Measurements from ENCODE around the gene PHACTR3.

Gene PHACTR3

DNA sequence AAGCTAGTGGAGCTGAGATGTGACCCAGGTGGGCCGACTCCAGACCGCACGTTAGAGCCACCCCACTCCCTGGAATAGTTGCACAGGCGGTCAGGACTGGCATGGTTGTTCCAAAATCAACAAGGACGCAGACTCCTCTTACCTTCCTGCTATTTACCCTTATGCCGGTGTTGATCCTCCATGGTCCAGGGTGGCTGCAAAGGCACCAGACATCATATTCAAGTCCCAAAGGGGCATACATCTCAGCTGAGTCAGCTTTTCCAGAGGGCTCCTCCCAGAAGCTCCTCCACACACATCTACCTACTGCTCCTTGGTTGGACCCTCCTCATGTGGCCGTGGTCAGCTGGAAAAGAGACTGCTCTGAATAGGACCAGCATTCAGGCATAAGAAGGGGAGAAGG is 216.9 kb downstream of the PHACTR3 start:
- H3K4me2 ChIP-seq (ENCODE audit: low read length), result no peak overlapping the region
- H3K27ac ChIP-seq (ENCODE audit: low read depth, low read length, poor library complexity, severe bottlenecking), result no peak overlapping the region
- no peaks in the 10 kb centered on the region for H3F3A ChIP-seq (ENCODE audit: insufficient read depth, low read length)
- H3K36me3 ChIP-seq (ENCODE audit: insufficient read depth, low read length), result no peaks in the 10 kb centered on the region
- no peaks in the 10 kb centered on the region for H3K4me1 ChIP-seq (ENCODE audit: insufficient read depth, low read length, severe bottlenecking)
- no peak overlapping the region for H2AFZ ChIP-seq (ENCODE audit: low read length)
- H3K79me2 ChIP-seq (ENCODE audit: insufficient read depth, low read length), result no peaks in the 10 kb centered on the region
- TF ChIP-seq, protein P1, sequence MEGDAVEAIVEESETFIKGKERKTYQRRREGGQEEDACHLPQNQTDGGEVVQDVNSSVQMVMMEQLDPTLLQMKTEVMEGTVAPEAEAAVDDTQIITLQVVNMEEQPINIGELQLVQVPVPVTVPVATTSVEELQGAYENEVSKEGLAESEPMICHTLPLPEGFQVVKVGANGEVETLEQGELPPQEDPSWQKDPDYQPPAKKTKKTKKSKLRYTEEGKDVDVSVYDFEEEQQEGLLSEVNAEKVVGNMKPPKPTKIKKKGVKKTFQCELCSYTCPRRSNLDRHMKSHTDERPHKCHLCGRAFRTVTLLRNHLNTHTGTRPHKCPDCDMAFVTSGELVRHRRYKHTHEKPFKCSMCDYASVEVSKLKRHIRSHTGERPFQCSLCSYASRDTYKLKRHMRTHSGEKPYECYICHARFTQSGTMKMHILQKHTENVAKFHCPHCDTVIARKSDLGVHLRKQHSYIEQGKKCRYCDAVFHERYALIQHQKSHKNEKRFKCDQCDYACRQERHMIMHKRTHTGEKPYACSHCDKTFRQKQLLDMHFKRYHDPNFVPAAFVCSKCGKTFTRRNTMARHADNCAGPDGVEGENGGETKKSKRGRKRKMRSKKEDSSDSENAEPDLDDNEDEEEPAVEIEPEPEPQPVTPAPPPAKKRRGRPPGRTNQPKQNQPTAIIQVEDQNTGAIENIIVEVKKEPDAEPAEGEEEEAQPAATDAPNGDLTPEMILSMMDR (IDR thresholded peaks at IDR 0.05; ENCODE audit: low read length), result no peak
- no peak for TF ChIP-seq EZH2 (IDR thresholded peaks at IDR 0.05; ENCODE audit: borderline replicate concordance, low read length)
- H3K9me2 ChIP-seq (ENCODE audit: low read depth, low read length), result no peaks in the 10 kb centered on the region
- no peaks in the 10 kb centered on the region for H3K9me3 ChIP-seq (ENCODE audit: low read length)
- no peak overlapping the region for H3K9ac ChIP-seq (ENCODE audit: low read length)
- no peak overlapping the region for H3K4me3 ChIP-seq (ENCODE audit: low read depth, low read length, poor library complexity, severe bottlenecking)
- H4K20me1 ChIP-seq (ENCODE audit: insufficient read depth, low read length), result no peaks in the 10 kb centered on the region
- H3K27me3 ChIP-seq (ENCODE audit: insufficient read depth, low read length), result no peaks in the 10 kb centered on the region

DNA sequence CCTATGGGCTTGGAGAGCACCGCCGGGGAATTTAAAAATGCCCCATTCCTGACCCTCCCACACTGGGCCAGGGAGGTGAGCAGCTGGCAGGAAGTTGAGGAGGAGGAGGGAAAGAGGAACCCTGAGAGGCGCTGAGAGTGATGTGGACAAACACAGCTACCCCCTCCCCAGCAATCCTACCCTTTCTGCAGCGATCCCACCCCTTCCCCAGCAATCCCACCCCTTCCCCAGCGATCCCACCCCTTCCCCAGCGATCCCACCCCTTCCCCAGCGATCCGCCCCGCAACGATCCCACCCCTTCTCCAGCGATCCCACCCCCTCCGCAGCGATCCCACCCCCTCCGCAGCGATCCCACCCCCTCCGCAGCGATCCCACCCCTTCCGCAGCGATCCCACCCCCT is 217.4 kb downstream of the PHACTR3 start:
- Histone ChIP-seq H3F3A (ENCODE audit: insufficient read depth, low read length) (no peaks in the 10 kb centered on the region), H3K9ac (ENCODE audit: low read length) (no peak overlapping the region), H3K4me2 (ENCODE audit: low read length) (no peak overlapping the region), H2AFZ (ENCODE audit: low read length) (no peak overlapping the region), H4K20me1 (ENCODE audit: insufficient read depth, low read length) (no peaks in the 10 kb centered on the region), H3K9me2 (ENCODE audit: low read depth, low read length) (no peaks in the 10 kb centered on the region), H3K27ac (ENCODE audit: low read depth, low read length, poor library complexity, severe bottlenecking) (no peak overlapping the region), H3K4me3 (ENCODE audit: low read depth, low read length, poor library complexity, severe bottlenecking) (no peak overlapping the region), H3K36me3 (ENCODE audit: insufficient read depth, low read length) (no peaks in the 10 kb centered on the region), H3K79me2 (ENCODE audit: insufficient read depth, low read length) (no peaks in the 10 kb centered on the region), H3K4me1 (ENCODE audit: insufficient read depth, low read length, severe bottlenecking) (no peaks in the 10 kb centered on the region), H3K27me3 (ENCODE audit: insufficient read depth, low read length) (no peaks in the 10 kb centered on the region), H3K9me3 (ENCODE audit: low read length) (no peaks in the 10 kb centered on the region)
- no peak for TF ChIP-seq EZH2 (IDR thresholded peaks at IDR 0.05; ENCODE audit: borderline replicate concordance, low read length)
- TF ChIP-seq, protein P1 (IDR thresholded peaks at IDR 0.05; ENCODE audit: low read length), result no peak

DNA sequence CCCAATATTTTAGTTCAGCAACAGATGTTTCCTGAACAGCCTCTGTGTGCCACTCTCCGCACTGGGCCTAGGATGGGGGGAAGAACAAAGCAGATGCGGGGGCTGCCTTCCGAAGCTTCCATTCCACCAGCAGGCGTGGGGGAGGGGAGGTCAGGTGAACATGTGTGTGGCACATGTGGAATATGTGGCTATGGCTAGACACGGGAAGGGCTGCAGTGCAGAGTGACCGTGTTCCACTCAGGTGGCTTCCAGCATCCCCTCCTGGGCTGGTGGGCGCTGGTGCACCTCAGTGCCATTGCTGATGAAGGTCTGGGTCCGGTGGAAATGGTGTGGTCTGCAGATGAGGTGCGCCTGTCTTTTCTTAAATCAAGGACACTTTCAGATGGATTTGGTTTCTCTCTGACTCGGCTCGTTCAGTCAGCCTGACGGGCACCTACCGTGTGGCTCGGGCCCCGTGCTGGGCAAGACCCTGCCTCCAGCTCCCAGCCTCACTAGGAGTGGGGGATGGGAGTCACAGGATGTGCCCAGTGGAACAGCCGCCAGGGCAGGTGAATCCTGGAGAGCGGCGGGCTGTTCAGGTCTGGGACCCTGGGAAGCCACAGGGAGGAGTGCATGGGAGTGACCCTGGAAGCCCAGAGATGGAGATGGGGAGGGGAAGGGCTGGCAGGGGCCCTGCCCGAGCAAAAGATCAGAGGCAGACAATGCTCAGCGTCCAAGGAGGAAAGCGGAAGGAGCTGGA is 218.1 kb downstream of the PHACTR3 start:
- Histone ChIP-seq H3K4me3 (ENCODE audit: low read depth, low read length, poor library complexity, severe bottlenecking) (no peak overlapping the region), H3K36me3 (ENCODE audit: insufficient read depth, low read length) (no peaks in the 10 kb centered on the region), H3K4me2 (ENCODE audit: low read length) (no peak overlapping the region), H3K27me3 (ENCODE audit: insufficient read depth, low read length) (no peaks in the 10 kb centered on the region), H3K9me3 (ENCODE audit: low read length) (no peaks in the 10 kb centered on the region), H3K4me1 (ENCODE audit: insufficient read depth, low read length, severe bottlenecking) (no peaks in the 10 kb centered on the region), H4K20me1 (ENCODE audit: insufficient read depth, low read length) (no peaks in the 10 kb centered on the region), H3F3A (ENCODE audit: insufficient read depth, low read length) (no peaks in the 10 kb centered on the region), H3K79me2 (ENCODE audit: insufficient read depth, low read length) (no peaks in the 10 kb centered on the region), H3K9me2 (ENCODE audit: low read depth, low read length) (no peaks in the 10 kb centered on the region), H3K27ac (ENCODE audit: low read depth, low read length, poor library complexity, severe bottlenecking) (no peak overlapping the region), H2AFZ (ENCODE audit: low read length) (no peak overlapping the region), H3K9ac (ENCODE audit: low read length) (no peak overlapping the region)
- TF ChIP-seq EZH2 (IDR thresholded peaks at IDR 0.05; ENCODE audit: borderline replicate concordance, low read length), result no peak
- TF ChIP-seq, protein P1 (IDR thresholded peaks at IDR 0.05; ENCODE audit: low read length), result no peak

Data from OCI-LY1 (cell line).